Glutamatergic neuron (in vitro differentiated cells): ENCODE data around the gene GABRG3. TPM values are rescaled to one million over a fixed set of nuclear protein-coding genes. Genes with fewer than 3 reads are reported as not detected.

Experiments
- DNase-seq: peaks from one replicate; pipeline ENCODE4 v3.0.0; 2022
- H3K27ac Mint-ChIP-seq: one replicate; pipeline ENCODE4 v1.8.0; 2020; ENCODE audit warnings: mild to moderate bottlenecking, mixed read lengths, inconsistent platforms; ENCODE audit not compliant: unreplicated experiment
- H3K27me3 Mint-ChIP-seq: one replicate; pipeline ENCODE4 v1.8.0; 2020; ENCODE audit warnings: mild to moderate bottlenecking, moderate library complexity, mixed read lengths, inconsistent platforms; ENCODE audit not compliant: unreplicated experiment
- H3K36me3 Mint-ChIP-seq: one replicate; pipeline ENCODE4 v1.8.0; 2020; ENCODE audit warnings: mild to moderate bottlenecking, mixed read lengths, inconsistent platforms; ENCODE audit not compliant: unreplicated experiment
- H3K4me1 Mint-ChIP-seq: one replicate; pipeline ENCODE4 v1.8.0; 2020; ENCODE audit warnings: mild to moderate bottlenecking, low read depth, mixed read lengths, inconsistent platforms; ENCODE audit not compliant: unreplicated experiment
- H3K4me3 Mint-ChIP-seq: one replicate; pipeline ENCODE4 v1.8.0; 2020; ENCODE audit warnings: mild to moderate bottlenecking, mixed read lengths, inconsistent platforms; ENCODE audit not compliant: unreplicated experiment
- H3K9me3 Mint-ChIP-seq: one replicate; pipeline ENCODE4 v1.8.0; 2020; ENCODE audit warnings: mild to moderate bottlenecking, moderate library complexity, mixed read lengths, inconsistent platforms; ENCODE audit not compliant: unreplicated experiment
- CTCF ChIP-seq: fragments of 200-600 bp; sonication (generic); IDR thresholded peaks from one replicate; pipeline ENCODE4 v1.5.0; 2021; ENCODE audit not compliant: partially characterized antibody, unreplicated experiment
- long read RNA-seq: library from polyadenylated mRNA; unstranded; transcript quantifications from one replicate; pipeline ENCODE4 v2.0.0, GENCODE V29; 2020; ENCODE audit not compliant: unreplicated experiment
- total RNA-seq: library from RNA; stranded (reverse); fragmentation: NEBNext Ultra II Directional; extraction: Animal tissue kit (Norgen Biotek cat#: 25700); gene quantifications from one replicate; pipeline ENCODE4 v1.2.1, GENCODE V29; 2021; ENCODE audit not compliant: unreplicated experiment

Gene GABRG3
- 1.3 TPM for total RNA-seq
- long read RNA-seq, partial matches to known transcripts: 0 of 1 reads
- long read RNA-seq, other reads (novel, unspliced or antisense): 1 of 1 reads

- H3K27me3 Mint-ChIP-seq: peaks cover 22% of the 10 kb centered on the region
- H3K4me3 Mint-ChIP-seq: peak within 1 kb of the TSS; percentile 84
- peaks cover 6% of the 10 kb centered on the region for H3K36me3 Mint-ChIP-seq
- H3K27ac Mint-ChIP-seq: no peak within 1 kb of the TSS
- no peak for TF ChIP-seq CTCF
- H3K9me3 Mint-ChIP-seq: peaks cover 2% of the 10 kb centered on the region
- no peaks in the 10 kb centered on the region for H3K4me1 Mint-ChIP-seq
- peak; percentile 45 for DNase-seq
Observed at GRCh38 chr15:26970712-26971210, at the start of gene GABRG3. Gene GABRG3 (plus strand): TSS chr15:26971181.

- no peak for TF ChIP-seq CTCF
- Mint-ChIP-seq H3K27ac (no peak overlapping the region), H3K27me3 (no peaks in the 10 kb centered on the region), H3K36me3 (peaks cover 10% of the 10 kb centered on the region), H3K4me1 (peaks cover 3% of the 10 kb centered on the region), H3K9me3 (no peaks in the 10 kb centered on the region), H3K4me3 (no peak overlapping the region)
- DNase-seq: no peak
Observed at GRCh38 chr15:26921433-26921832, 49.5 kb upstream of the GABRG3 start.

DNA sequence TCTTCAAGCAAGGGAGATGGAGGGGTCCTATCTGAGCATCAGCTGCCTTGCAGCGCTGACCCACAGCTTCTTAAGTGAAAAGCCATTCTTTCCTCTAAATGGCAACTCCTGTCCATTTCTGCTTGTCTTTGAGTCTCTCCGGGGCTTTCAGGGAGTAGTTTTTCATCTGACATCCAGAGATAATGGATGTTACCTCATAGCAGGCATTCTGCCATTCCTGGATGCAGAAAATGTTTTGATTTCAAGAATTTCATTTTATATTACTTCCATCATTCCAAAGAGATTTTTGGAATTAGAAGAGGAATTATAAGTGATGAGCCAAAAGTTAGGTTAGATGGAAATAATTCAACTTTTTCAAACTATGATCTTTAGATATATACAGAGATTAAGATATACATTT is 44.9 kb upstream of the GABRG3 start:
- Mint-ChIP-seq H3K27me3 (peaks cover under 1% of the 10 kb centered on the region), H3K9me3 (peaks cover 2% of the 10 kb centered on the region), H3K4me1 (peaks cover 3% of the 10 kb centered on the region), H3K27ac (no peak overlapping the region), H3K36me3 (no peaks in the 10 kb centered on the region), H3K4me3 (no peak overlapping the region)
- DNase-seq: no peak
- TF ChIP-seq CTCF: no peak

DNA sequence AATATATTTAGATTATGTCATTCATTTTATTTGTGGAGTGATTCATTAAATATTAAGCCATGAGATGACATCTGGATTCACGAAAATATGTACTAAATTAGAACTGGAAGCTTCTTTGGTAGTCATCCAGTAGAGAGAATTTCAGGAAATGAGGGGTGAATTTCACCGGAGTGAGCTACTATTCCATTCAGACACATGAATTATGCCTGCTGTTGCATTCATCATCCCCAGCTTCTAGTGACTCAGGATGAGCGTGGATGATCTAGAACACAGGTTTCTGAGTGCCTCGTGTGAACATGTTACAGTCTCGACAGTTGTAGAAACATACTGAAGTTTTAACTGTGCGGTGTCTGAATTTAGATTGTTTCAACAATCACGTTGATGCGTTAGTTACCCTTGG is 42.9 kb upstream of the GABRG3 start:
- Mint-ChIP-seq H3K36me3 (peaks cover 6% of the 10 kb centered on the region), H3K4me3 (no peak overlapping the region), H3K27ac (no peak overlapping the region), H3K27me3 (peaks cover 2% of the 10 kb centered on the region), H3K9me3 (peaks cover 2% of the 10 kb centered on the region), H3K4me1 (peaks cover 3% of the 10 kb centered on the region)
- no peak for TF ChIP-seq CTCF
- DNase-seq: no peak

- Mint-ChIP-seq H3K9me3 (peaks cover 2% of the 10 kb centered on the region), H3K36me3 (peaks cover 6% of the 10 kb centered on the region), H3K27ac (no peak overlapping the region), H3K4me1 (peaks cover 3% of the 10 kb centered on the region), H3K27me3 (peaks cover 2% of the 10 kb centered on the region), H3K4me3 (no peak overlapping the region)
- DNase-seq: no peak
- no peak for TF ChIP-seq CTCF
Observed at GRCh38 chr15:26929588-26929987, 41.4 kb upstream of the GABRG3 start.
